Tongue (tissue), 2 donors: ENCODE data around the gene KCMF1. TPM values are rescaled to one million over a fixed set of nuclear protein-coding genes. Genes with fewer than 3 reads are reported as not detected.
A peak's percentile ranks its signal among the peaks of the same experiment; 100 is the strongest.

Source experiments
- DNase-seq: peaks from one replicate; pipeline ENCODE4 v3.0.0-alpha.2; 2015
- total RNA-seq: library from RNA; depleted of rRNA; stranded (reverse); fragments of >200 nt; gene quantifications from one replicate; pipeline ENCODE4 v1.2.3, GENCODE V29; 2014

Gene KCMF1
- total RNA-seq, 1 donor from 2014 or later = 34.5 TPM

DNA sequence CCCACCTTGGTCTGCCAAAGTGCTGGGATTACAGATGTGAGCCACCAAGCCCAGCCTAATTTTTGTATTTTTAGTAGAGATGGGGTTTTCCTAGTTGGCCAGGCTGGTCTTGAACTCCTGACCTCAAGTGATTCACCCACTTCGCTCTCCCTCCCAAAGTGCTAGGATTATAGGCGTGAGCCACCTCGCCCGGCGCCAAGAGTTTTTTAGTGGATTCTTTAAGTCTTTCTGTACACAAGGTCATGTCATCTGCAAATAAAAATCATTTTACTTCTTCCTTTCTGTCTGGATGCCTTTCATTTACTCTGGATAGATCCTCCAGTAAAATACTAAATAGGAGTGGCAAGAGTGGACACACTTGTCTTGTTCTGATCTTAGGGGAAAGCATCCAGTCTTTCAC lies 61.7 kb downstream of the KCMF1 start:
- DNase-seq = no peak

DNA sequence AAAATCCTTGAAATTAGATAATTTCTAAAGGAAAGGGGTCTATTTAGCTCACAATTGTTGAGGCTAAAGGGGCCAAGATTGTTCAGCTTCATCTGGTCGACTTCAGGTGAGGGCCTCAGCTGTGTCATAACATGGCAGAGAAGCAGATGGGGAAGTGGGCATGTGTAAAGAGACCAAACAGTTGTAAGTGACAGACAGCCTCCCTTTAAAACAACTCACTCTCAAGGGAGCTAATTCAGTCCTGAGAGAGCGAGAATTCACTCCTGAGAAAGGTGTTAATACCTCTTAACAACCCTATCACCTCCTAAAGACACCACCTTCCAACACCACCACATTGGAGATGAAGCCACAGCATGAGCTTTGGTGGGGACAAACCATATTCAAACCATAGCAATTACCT lies 62.4 kb downstream of the KCMF1 start:
- DNase-seq = no peak

- no peak for DNase-seq
Measured at GRCh38 chr2:85034158-85034557, 63.2 kb downstream of the KCMF1 start.

GRCh38 chr2:85037622-85038021 lies 66.7 kb downstream of the KCMF1 start:
- no peak for DNase-seq

DNA sequence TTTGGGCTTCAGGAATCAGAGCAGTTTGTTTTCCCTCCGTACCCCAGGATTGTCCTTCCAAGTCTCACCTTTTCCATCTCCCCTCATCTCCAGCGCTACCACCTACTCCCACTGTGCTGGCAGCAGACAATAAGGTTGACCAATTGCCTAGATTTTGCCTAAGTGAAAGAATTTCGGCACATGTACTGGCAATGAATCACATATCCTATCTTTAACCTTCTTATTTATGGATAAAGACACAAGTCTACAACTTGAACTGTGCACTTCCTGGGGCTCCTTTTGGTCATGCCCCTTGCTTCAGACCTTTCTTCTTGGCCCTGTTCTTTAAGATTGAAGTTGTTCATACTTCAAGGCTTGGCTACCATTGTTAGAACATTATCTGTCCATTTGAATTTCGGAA lies 71.4 kb downstream of the KCMF1 start:
- DNase-seq = no peak

- DNase-seq = no peak
Measured at GRCh38 chr2:85048534-85048933, 77.6 kb downstream of the KCMF1 start.

DNA sequence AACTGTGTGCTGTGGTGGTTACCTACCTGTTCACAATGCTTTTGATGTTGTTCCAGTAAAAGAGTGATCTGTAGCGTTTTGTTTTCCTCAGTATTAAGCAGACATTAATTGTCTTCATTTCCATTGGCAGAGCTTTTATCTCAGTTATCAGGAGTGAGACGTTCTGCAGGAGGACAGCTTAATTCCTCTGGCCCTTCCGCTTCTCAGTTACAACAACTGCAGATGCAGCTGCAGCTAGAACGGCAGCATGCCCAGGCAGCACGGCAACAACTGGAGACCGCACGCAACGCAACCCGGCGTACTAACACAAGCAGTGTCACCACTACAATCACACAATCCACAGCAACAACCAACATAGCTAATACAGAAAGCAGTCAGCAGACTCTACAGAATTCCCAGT lies 78.3 kb downstream of the KCMF1 start:
- peak; percentile 57 for DNase-seq

DNA sequence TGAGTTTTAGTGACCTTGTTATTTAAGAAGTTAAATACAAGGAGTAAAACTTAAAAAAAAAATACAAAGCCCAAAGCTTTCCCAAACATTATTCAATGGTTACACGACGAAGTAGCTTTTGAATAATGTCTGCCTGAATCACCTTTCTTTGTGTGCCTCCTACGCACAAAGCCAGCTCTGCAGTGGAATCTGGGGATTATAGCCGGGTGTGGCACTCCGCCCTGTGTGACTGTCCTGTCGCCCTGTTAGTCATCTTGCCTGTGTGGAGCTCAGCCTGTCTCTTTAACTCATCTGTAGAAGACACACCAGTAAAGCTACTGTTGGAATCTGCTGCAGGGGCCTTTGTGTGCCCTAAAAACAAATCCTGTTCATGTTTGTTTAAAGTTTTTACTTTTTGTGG lies 82.8 kb downstream of the KCMF1 start:
- peak; percentile 54 for DNase-seq

DNA sequence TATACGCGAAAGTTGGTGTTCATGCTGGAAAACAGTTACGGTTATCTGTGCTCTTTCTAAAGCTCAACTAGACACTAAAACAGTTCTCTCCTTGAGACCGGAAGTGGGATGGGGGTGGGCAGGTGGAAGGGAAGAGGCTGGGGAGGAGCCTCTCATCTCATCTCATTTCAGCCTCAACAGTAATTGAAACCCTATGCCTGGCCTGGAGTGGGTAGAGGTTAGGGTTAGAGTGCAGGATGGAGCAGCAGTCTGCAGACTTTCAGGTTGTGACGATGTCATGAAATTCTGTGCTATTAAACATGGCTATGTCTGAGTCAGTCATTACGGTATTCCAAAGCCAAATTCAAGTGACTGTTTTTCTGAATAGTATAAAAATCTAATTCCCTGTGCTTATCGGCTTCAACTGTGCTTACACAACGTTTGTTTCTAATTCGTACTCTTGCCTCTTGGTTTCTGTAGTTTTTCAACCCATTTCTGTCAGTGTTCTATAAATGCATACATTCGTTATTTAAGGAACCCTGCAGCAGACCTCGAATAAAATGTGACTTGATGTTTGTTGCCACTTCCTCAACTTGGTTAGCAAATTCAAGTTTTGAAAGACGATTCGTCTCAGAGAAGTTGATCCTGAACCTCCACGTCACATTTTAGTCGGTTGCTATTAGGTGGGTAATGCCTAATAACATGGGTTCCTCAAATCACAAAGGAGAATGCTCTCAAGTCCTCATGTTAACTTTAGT lies 86.4 kb downstream of the KCMF1 start:
- no peak for DNase-seq

GRCh38 chr2:85061896-85062295 lies 90.9 kb downstream of the KCMF1 start:
- DNase-seq = no peak

DNA sequence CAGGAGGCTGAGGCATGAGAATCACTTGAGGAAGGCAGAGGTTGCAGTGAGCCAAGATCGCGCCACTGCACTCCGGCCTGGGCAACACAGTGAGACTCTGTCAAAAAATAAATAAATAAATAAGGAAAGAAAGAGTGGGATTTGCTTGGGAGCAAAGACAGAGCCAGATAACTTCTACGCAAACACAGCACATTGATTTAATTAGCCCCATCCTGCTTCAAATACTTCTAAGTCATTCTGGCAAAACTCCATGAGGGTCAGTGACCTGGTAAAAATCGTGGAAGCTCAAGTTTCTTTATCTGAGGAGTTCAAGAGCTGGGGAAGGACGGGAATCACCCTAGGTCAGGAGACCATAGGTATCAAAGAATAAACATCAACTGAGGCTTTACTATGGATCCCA lies 91.6 kb downstream of the KCMF1 start:
- DNase-seq = no peak

DNA sequence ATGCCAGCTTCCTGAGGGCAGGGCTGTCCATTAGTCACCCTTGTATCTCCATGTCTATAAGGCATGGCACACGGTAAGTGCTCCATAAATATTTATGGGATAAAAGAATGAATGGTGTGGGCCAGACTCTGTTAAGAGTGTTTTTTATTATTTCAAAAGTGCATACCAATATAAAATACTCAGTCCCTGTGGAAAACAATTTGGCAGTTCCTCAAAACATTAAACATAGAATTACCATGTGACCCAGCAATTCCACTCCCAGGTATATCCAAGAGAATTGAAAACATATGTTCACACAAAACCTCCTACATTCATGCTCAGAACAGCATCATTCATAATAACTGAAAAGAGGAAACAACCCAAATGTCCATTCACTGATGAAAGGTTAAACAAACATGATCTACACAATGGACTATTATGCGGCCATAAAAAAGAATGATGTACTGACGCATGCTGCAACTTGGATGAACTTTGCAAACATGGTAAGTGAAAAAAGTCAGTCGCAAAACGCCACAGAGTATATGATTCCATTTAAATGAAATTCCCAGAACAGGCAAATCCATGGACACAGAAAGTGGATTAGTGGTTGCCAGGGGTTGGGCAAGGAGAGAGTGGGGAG lies 93.1 kb downstream of the KCMF1 start:
- DNase-seq = no peak

DNA sequence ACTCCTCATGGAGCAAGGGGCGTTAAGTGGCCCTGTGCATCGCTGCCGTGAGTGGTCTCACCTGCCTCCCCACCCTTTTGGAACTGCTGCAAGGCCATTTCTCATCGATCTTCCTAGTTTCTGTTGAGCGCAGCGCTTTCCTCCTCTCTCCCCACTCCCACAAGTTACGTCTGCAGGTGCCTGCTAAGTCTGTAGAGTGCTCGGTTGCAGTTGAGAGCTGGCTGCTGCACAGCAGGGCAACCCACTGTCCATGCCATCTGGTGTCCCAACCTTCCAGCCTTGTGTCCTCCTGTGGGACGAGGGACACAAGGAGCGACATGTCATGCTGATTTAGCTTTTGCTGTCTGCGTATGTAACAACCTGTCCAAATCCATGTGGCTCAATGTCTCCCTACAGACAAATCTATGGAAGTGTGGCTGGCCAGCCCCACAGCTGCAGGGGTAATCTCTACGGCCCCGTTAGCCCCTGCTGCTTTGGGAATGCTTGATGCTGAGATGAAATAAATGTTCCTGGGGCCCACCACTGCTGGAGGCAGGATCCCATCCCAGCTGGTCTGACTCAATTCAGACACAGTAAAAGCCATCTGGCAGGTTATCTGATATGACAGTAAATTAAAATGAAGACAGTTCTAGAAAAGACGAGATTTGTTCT lies 94.1 kb downstream of the KCMF1 start:
- DNase-seq = peak; percentile 33

- peak; percentile 86 for DNase-seq
Measured at GRCh38 chr2:85066006-85066740, 95.2 kb downstream of the KCMF1 start.

DNA sequence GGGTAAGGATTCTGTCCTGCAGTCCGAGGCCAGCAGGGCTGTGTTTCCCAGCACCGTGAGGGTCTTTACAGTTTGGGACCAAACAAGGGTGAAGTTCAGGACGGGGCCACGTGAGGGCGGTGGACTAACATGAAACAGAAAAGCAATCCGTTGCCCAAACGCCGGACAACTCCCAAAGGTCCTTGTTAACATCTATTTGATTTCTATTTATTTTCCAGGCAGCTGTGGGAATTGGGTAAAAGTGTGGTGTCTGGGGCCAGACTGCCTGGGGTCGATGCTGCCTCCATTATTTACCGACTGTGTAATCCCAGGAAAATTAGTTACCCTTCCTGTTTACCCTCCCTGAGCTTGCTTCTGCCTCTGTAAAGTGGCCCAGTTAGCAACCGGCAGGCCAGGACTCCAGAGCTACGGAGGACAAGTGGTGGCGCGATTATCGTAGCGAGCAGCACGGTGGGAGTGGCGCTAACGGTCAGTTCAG lies 96.0 kb downstream of the KCMF1 start:
- peak; percentile 91 for DNase-seq

DNA sequence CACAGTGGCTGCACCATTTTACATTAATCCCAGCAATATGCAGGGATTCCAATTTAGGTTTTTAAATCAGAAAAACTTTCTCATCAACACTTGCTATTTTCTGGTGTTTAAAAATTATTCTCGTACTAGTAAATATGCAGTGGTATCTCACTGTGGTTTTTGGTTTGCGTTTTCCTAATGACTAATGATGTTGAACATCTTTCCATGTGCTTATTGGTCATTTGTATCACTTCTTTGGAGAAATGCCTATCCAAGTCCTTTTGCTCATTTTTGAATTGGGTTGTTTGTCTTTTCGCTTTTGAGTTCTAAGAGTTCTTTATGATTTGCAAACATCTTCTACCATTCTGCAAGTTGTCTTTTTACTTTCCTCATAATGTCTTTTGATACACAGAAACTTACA lies 100.1 kb downstream of the KCMF1 start:
- no peak for DNase-seq

DNA sequence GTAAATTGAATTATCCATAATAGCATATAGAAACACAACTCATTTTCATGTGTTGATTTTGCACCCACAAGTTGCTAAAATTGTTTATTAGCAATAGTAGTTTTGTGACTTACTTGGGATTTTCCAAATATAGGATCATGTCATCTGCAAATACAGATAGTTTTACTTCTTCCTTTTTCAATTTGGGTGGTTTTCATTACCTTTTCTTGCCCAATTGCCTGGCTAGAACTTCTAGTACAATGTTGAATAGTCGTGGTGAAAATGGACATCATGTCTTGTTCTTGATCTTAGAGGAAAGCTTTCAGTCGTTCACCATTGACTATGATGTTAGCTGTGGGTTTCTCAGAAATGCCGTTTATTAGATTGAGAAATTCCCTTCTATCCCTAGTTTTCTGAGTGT lies 102.1 kb downstream of the KCMF1 start:
- DNase-seq = no peak

- no peak for DNase-seq
Measured at GRCh38 chr2:85076618-85077274, 105.8 kb downstream of the KCMF1 start.

- DNase-seq = peak; percentile 53
Measured at GRCh38 chr2:85077859-85078419, 107.0 kb downstream of the KCMF1 start.

DNA sequence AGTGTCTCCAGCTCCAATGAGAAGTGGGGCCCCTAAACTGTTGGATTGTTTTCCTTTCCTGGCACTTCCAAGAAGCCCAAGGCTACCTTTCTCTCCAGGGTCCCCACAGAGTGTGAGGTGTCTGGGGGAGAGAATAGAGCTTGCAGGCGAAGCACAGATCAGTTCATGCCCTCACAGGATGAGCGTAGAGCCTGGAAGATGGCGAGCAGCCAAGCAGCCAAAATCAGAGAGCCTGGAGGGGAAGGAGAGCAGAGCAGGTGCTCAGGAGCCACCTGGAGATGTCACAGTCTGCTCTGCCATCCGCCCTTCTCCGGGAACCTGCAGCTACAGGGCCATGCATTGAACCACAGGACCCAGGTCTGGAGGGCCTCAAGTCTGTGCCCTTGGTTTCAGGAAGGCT lies 107.6 kb downstream of the KCMF1 start:
- DNase-seq = no peak

- no peak for DNase-seq
Measured at GRCh38 chr2:85083092-85083491, 112.1 kb downstream of the KCMF1 start.

DNA sequence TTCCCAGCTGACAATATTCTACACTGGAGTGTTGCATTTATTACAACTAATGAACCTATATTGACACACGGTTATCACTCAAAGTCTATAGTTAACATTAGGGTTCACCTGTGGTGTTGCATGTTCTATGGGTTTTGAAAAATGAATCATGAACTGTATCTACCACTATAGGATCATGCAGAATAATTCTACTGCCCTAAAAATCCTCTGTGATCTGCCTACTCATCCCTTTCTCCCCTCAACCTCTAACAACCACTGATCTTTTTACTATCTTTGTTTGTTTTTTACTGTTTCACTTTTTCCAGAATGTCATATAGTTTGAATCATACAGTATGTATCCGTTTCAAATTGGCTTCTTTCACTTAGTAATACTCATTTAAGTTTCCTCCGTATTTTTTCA lies 114.6 kb downstream of the KCMF1 start:
- no peak for DNase-seq
